Astrocyte of the cerebellum (primary cell): ENCODE measurements around the gene PSMA7.

ENCODE experiments used
- DNase-seq: peaks from one replicate; pipeline ENCODE4 v3.0.0-alpha.2; 2011; ENCODE audit warnings: low read depth
- H3K4me3 ChIP-seq: 2 replicates; pipeline ENCODE4 v1.5.1; 2011; ENCODE audit warnings: mild to moderate bottlenecking, low read depth, low read length, moderate library complexity
- CTCF ChIP-seq: IDR thresholded peaks from 2 replicates; pipeline ENCODE4 v1.5.1; 2012; ENCODE audit warnings: low read length, low read depth, moderate library complexity, mild to moderate bottlenecking; ENCODE audit errors: missing control alignments
- in situ Hi-C: cut with HindIII; loops from 2 replicates; pipeline ENCODE4 v1.10.0; 2017; ENCODE audit warnings: low sequenced_read_pairs

PSMA7 gene

GRCh38 chr20:62138204-62138543, 5.0 kb downstream of the PSMA7 start:
- in situ Hi-C loops = no loop called here
- DNase-seq = no peak
- TF ChIP-seq CTCF = no peak
- H3K4me3 ChIP-seq = no peak overlapping the region

DNA sequence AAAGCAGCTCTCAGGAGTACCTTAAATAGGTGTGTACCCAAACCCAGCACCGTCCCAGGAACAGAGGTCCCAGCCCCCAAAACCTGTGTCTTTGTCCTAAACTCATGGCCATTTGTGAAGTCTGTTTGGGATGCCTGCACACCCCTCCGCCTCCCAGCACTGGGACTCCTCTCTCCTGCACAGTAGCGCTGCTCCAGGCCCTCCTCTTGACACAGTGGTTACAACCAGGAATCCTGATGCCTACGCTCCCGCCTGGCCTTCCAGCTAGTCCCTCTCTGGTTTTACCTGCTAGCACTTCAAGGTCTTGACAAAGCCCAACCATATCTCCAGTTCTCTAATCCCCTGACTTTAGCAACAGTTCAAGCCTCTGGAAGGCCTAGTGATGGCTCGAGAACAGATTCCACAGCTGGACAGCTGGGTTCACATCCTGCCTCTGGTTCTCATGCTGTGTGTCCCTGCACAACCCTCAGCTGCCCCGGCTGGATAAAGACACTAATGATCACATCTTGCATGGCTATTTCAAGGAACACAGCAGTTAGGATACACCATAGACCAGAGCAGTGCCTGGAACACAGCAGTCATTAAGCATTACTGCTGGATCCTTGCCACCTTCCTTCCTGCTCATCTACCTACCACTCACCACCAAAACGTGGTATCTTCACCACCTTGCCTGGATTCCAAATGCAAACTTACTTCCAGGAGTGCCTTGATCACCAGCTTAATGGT, 5.6 kb downstream of the PSMA7 start:
- in situ Hi-C loops = no loop called here
- TF ChIP-seq CTCF = no peak
- DNase-seq = no peak
- no peak overlapping the region for H3K4me3 ChIP-seq

- no peak for DNase-seq
- no peak for TF ChIP-seq CTCF
- in situ Hi-C loops = no loop called here
- no peak overlapping the region for H3K4me3 ChIP-seq
Measured at GRCh38 chr20:62137092-62137384, 6.2 kb downstream of the PSMA7 start.

DNA sequence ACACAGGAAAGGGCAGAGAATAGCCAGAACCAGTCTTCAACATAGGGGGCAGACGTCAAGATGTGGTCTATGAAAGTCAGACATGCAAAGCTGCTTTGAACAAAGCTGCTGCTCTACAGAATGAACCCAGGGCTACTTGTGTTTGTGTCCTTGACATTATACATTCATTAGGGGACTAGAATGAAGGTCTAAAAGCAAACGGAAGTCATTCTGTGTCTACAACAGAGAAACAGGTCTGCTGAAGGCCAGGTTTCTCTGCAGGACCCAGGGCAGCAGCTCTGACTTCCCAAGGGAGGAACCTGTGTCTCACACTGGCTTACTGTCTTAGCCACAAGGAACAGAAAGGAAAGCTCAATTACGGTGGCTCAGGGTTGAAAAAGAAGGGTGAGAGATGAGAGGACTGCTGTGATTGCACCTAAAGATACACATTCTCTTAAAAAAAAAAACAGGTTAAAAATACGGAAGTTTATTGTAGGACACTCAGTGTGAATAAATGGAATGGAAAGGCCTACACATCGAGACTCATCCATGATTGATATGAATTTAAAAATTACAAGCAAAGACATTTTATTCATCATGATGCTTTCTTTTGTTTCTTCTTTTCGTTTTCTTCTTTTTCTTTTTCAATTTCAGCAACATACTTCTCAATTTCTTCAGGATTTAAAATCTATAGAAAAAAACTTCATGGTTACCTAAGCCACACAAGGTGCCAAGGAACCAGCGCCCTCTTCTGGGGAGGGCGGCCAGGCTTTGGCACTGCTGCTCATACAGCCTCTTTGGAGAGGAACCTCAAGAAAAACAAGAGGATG, 6.7 kb downstream of the PSMA7 start:
- DNase-seq = no peak
- peak; percentile 94 for TF ChIP-seq CTCF
- no peak overlapping the region for H3K4me3 ChIP-seq
- in situ Hi-C loops = no loop called here

DNA sequence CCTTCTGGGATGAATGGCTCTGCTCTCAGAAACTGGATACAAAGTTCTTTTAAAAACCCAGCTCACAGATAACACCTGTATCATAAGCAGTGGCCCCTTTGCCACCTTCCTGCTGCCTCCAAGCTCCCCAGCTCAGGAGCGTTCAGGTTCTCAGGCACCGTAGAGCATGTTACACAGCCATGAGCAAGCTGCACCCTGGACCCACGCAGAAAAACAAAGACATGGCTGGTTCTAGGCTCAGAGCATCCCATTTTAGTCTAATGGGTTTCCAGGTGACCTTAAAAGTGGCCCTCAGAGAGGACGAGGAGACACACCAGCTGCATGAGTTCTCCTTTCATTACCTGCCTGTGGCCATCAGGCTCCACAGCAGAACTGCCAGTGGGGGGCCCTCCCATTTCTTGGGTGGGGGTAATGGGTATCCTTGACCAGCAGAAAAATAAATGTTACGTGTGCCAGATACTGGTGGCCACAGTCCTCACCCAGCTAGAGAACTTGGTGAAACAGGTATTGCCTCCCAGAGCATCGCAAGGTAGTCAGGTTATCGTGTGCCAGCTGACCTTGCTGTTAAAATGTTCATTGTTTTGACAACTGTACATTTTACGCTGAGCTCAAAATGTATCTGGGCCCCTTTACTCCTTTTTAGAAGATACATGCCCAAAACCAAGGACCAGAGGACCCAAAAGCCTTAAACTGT, 7.5 kb downstream of the PSMA7 start:
- no peak overlapping the region for H3K4me3 ChIP-seq
- no peak for DNase-seq
- no peak for TF ChIP-seq CTCF
- in situ Hi-C loops = no loop called here

DNA sequence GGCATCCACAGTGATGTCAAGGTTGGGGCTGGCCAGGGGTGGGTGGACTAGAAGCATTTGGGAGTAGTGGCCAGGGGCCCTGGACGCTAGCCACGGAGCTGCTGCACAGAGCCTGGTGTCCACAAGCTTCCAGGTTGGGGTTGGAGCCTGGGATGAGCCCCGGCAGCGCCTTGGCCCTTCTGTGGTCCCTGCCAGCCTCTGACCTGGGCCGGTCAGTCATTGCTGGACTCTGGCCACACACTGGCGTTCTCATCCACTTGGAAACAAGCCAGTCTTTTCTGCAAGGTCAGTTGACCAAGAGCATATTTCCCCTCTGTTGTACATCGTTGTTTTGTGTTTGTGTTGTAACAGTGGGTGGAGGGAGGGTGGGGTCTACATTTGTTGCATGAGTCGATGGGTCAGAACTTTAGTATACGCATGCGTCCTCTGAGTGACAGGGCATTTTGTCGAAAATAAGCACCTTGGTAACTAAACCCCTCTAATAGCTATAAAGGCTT, 8.4 kb downstream of the PSMA7 start:
- no peak overlapping the region for H3K4me3 ChIP-seq

More for the DNA sequence above, 8.4 kb downstream of the PSMA7 start:
- TF ChIP-seq CTCF = no peak
- in situ Hi-C loops = no loop called here
- no peak for DNase-seq
